Astrocyte of the hippocampus (primary cell): ENCODE results near the gene GDPD4.

Experiments used
- DNase-seq: peaks from one replicate; pipeline ENCODE4 v3.0.0; 2011; ENCODE audit warnings: low read depth, low spot score

Gene GDPD4

GRCh38 chr11:77206264-77207018 lies 95.0 kb downstream of the GDPD4 start:
- DNase-seq: no peak

- no peak for DNase-seq
Observed at GRCh38 chr11:77205467-77206263, 95.8 kb downstream of the GDPD4 start.

- DNase-seq: no peak
Observed at GRCh38 chr11:77204754-77205466, 96.6 kb downstream of the GDPD4 start.

- DNase-seq: no peak
Observed at GRCh38 chr11:77203901-77204753, 97.4 kb downstream of the GDPD4 start.

GRCh38 chr11:77202941-77203900 lies 98.3 kb downstream of the GDPD4 start:
- DNase-seq: no peak

- DNase-seq: no peak
Observed at GRCh38 chr11:77201991-77202841, 99.3 kb downstream of the GDPD4 start.

- DNase-seq: no peak
Observed at GRCh38 chr11:77201370-77201769, 100.1 kb downstream of the GDPD4 start.

GRCh38 chr11:77200351-77201268 lies 100.9 kb downstream of the GDPD4 start:
- DNase-seq: no peak

- DNase-seq: no peak
Observed at GRCh38 chr11:77199137-77199745, 102.2 kb downstream of the GDPD4 start.

- no peak for DNase-seq
Observed at GRCh38 chr11:77198440-77198849, 103.0 kb downstream of the GDPD4 start.

- no peak for DNase-seq
Observed at GRCh38 chr11:77197626-77198320, 103.7 kb downstream of the GDPD4 start.

GRCh38 chr11:77196961-77197360 lies 104.5 kb downstream of the GDPD4 start:
- no peak for DNase-seq

- DNase-seq: no peak
Observed at GRCh38 chr11:77195071-77195755, 106.3 kb downstream of the GDPD4 start.

- no peak for DNase-seq
Observed at GRCh38 chr11:77193911-77194830, 107.3 kb downstream of the GDPD4 start.

GRCh38 chr11:77193167-77193566 lies 108.3 kb downstream of the GDPD4 start:
- no peak for DNase-seq
